Measurements from ENCODE around the gene ABTB1.
A peak's percentile ranks its signal among the peaks of the same experiment; 100 is the strongest.

DNA sequence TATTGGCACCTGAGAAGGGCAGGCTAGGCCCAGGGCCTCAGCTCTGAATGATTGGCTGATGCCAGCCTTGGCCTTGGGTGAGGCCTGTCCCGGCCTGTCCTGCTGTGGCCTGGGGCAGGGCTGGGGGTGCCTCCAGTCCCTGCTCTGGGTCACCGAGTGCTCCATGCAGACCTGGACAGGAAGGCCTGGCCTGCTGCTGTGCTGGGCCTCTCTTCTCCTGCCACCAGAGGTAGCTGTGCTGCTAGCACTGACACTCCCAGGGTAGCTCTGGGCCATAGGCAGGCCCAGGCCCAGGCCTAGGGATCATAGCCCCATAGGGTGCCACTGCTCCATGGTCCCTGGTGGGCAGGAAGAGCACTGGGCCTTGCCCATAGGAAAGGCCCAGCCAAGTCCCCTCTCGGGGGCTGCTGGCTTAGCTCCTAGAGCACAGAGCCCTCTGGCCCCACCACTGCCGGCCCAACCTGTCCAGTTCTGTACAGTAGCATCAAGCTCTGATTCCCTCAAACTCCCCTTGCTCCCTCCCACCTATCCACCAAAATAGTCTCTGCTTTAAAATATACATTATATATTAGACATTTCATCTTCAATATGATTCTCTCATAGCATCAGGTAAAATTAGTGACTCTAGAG, 18.2 kb downstream of the ABTB1 start:
- TF ChIP-seq, protein P1, sequence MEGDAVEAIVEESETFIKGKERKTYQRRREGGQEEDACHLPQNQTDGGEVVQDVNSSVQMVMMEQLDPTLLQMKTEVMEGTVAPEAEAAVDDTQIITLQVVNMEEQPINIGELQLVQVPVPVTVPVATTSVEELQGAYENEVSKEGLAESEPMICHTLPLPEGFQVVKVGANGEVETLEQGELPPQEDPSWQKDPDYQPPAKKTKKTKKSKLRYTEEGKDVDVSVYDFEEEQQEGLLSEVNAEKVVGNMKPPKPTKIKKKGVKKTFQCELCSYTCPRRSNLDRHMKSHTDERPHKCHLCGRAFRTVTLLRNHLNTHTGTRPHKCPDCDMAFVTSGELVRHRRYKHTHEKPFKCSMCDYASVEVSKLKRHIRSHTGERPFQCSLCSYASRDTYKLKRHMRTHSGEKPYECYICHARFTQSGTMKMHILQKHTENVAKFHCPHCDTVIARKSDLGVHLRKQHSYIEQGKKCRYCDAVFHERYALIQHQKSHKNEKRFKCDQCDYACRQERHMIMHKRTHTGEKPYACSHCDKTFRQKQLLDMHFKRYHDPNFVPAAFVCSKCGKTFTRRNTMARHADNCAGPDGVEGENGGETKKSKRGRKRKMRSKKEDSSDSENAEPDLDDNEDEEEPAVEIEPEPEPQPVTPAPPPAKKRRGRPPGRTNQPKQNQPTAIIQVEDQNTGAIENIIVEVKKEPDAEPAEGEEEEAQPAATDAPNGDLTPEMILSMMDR (IDR thresholded peaks at IDR 0.05; ENCODE audit: low read length), result peak; percentile 24
- TF ChIP-seq EZH2phosphoT487 (IDR thresholded peaks at IDR 0.05; ENCODE audit: low read length), result no peak
- no peak for TF ChIP-seq EZH2 (optimal IDR thresholded peaks at IDR 0.05; ENCODE audit: low read depth, low read length)
